GM12874 (cell line): ENCODE measurements around the gene ACP1.

Experiments
- CTCF ChIP-seq: IDR thresholded peaks from 2 replicates; pipeline ENCODE4 v1.5.1; 2011; ENCODE audit warnings: low read depth, mild to moderate bottlenecking, control low read depth, low read length, moderate library complexity; ENCODE audit not compliant: insufficient read depth

The ACP1 gene

GRCh38 chr2:256094-256493 lies 8.7 kb upstream of the ACP1 start:
- no peak for TF ChIP-seq CTCF

- no peak for TF ChIP-seq CTCF
Measured at GRCh38 chr2:257429-257828, 7.3 kb upstream of the ACP1 start.

GRCh38 chr2:257842-258241 lies 6.9 kb upstream of the ACP1 start:
- TF ChIP-seq CTCF: no peak

- TF ChIP-seq CTCF: no peak
Measured at GRCh38 chr2:258933-259332, 5.8 kb upstream of the ACP1 start.

GRCh38 chr2:259789-260331 lies 4.9 kb upstream of the ACP1 start:
- TF ChIP-seq CTCF: no peak

- no peak for TF ChIP-seq CTCF
Measured at GRCh38 chr2:260507-261161, 4.1 kb upstream of the ACP1 start.

- no peak for TF ChIP-seq CTCF
Measured at GRCh38 chr2:262117-262516, 2.6 kb upstream of the ACP1 start.
